BE2C (cell line): ENCODE results near the gene PRELID2.
A peak's percentile ranks its signal among the peaks of the same experiment; 100 is the strongest.
"Not testable (repeated sequence)": the region's sequence is repeated elsewhere in the genome, so short reads cannot be mapped to it uniquely, and the experiment has no call there.

Experiments used
- DNase-seq: peaks from one replicate; pipeline ENCODE4 v3.0.0-alpha.2; 2020
- H3K27me3 ChIP-seq: fragments of 250-450 bp; sonication (Bioruptor Pico); 2 replicates; pipeline ENCODE4 v1.5.1; 2020; ENCODE audit warnings: mild to moderate bottlenecking
- H3K36me3 ChIP-seq: fragments of 250-450 bp; sonication (Bioruptor Pico); 2 replicates; pipeline ENCODE4 v1.5.1; 2020; ENCODE audit warnings: mild to moderate bottlenecking
- H3K4me1 ChIP-seq: fragments of 250-450 bp; sonication (Bioruptor Pico); 2 replicates; pipeline ENCODE4 v1.5.1; 2020
- H3K4me3 ChIP-seq: 2 replicates; pipeline ENCODE4 v1.5.1; 2011; ENCODE audit warnings: low read depth, low read length
- H3K9me3 ChIP-seq: fragments of 250-450 bp; sonication (Bioruptor Pico); 2 replicates; pipeline ENCODE4 v1.5.1; 2020
- CTCF ChIP-seq: IDR thresholded peaks from 2 replicates; pipeline ENCODE4 v1.5.1; 2012; ENCODE audit warnings: mild to moderate bottlenecking, low read depth, low read length

Gene PRELID2

DNA sequence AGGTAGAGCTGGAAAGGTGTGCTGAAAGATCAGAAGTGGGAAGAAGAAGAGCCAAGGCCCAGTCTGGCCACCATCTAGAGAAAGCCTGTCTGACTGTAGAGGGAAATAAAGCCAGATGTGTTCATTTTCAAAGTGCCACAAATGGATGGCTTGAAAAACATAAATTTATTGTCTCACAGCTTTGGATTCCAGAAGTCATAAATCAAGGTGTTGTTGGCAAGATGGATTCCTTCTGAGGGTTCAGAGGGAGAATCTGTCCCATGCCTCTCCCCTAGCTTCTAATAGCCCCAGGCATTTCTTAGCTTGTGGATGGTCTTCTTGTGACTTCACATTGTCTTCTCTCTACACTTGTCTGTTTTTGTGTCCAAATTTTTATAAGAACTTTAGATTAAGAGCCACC, 6.2 kb upstream of the PRELID2 start:
- Histone ChIP-seq H3K4me1 (no peaks in the 10 kb centered on the region), H3K36me3 (no peaks in the 10 kb centered on the region), H3K9me3 (no peaks in the 10 kb centered on the region), H3K27me3 (no peaks in the 10 kb centered on the region), H3K4me3 (no peak overlapping the region)
- no peak for TF ChIP-seq CTCF
- DNase-seq: no peak

GRCh38 chr5:145840458-145841132, 5.5 kb upstream of the PRELID2 start:
- H3K4me1 ChIP-seq: no peaks in the 10 kb centered on the region
- no peaks in the 10 kb centered on the region for H3K27me3 ChIP-seq
- no peaks in the 10 kb centered on the region for H3K9me3 ChIP-seq
- TF ChIP-seq CTCF: no peak
- no peak overlapping the region for H3K4me3 ChIP-seq
- no peak for DNase-seq
- H3K36me3 ChIP-seq: no peaks in the 10 kb centered on the region

GRCh38 chr5:145838276-145838675, 3.1 kb upstream of the PRELID2 start:
- no peak for DNase-seq
- Histone ChIP-seq H3K27me3 (no peaks in the 10 kb centered on the region), H3K4me3 (no peak overlapping the region), H3K36me3 (no peaks in the 10 kb centered on the region), H3K4me1 (no peaks in the 10 kb centered on the region), H3K9me3 (no peaks in the 10 kb centered on the region)
- TF ChIP-seq CTCF: no peak

- not testable (repeated sequence) for H3K4me1 ChIP-seq, DNase-seq, H3K9me3 ChIP-seq, H3K4me3 ChIP-seq, H3K27me3 ChIP-seq, H3K36me3 ChIP-seq
Observed at GRCh38 chr5:145836241-145836640, 1.1 kb upstream of the PRELID2 start.

DNA sequence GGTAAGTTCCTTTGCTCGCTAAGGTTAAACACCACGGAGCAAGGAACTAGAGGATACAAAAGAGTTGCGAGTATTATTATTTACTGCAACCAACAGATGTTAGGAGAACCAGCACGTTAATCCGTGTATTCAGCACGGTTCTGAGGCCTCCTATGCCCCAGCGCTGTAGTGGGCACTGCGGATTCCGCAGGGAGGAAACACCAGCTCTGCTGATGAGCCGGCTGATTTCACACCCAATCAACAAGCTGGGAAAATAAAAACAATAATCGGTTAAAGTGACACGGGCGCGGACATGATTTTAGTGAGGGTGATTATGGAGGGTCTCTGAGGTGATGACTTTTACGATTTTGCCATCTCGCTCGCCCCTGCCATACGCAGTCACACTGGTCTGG, 702 bp upstream of the PRELID2 start:
- H3K4me3 ChIP-seq: peak overlapping the region; percentile 67
- no peak for DNase-seq

DNA sequence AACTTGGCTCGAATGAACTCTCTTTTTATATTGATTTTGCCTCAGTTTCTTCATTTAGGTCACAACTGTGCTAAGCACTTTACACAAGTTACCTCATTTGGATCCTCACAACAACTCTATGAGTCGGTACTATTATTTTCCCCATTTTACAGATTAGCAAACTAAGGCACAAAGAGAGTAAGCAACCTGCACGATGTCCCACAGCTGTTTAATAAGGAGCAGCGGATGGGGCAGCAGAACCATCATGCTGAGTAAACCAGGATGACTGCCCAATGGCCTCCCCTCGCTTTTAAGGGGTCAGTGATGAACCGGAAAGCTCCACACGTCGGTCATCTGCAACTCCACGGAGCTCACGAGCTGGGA, 607 bp downstream of the PRELID2 start:
- no peak for TF ChIP-seq CTCF
- no peaks in the 10 kb centered on the region for H3K9me3 ChIP-seq
- no peaks in the 10 kb centered on the region for H3K36me3 ChIP-seq
- no peak for DNase-seq
- no peaks in the 10 kb centered on the region for H3K27me3 ChIP-seq
- H3K4me1 ChIP-seq: no peaks in the 10 kb centered on the region
- peak overlapping the region; percentile 67 for H3K4me3 ChIP-seq

More for the DNA sequence above, 702 bp upstream of the PRELID2 start:
- no peaks in the 10 kb centered on the region for H3K36me3 ChIP-seq
- no peaks in the 10 kb centered on the region for H3K27me3 ChIP-seq
- no peaks in the 10 kb centered on the region for H3K4me1 ChIP-seq
- no peak for TF ChIP-seq CTCF
- H3K9me3 ChIP-seq: no peaks in the 10 kb centered on the region
